ENCODE results near the gene KRT27. TPM values are rescaled to one million over a fixed set of nuclear protein-coding genes. Genes with fewer than 3 reads are reported as not detected.

Gene KRT27
- total and polyA plus RNA-seq, 10 of the 15 experiments (the other 5 are each of a cell fraction or from before 2014, with no cell fraction given), result not detected

- in situ Hi-C loops (cut with MboI), result no loop called here
- SMC1A ChIA-PET (ENCODE audit: uncharacterized antibody, unreplicated experiment), result interaction anchor here (0.6 to 1.6 kb wide), 21 partner anchors 8 to 1264 kb away, joined by 3 to 10 read pairs (median 4); partner anchors contain the start of gene KRT25
- BruUV-seq (replicated peaks), result no TSS peak
- no peak for TF ChIP-seq SIN3A (IDR thresholded peaks at IDR 0.05; ENCODE audit: low read depth, low read length)
- no peak for TF ChIP-seq MTA3 (IDR thresholded peaks at IDR 0.05; ENCODE audit: borderline replicate concordance, low read length)
- no peak for TF ChIP-seq WRNIP1 (IDR thresholded peaks at IDR 0.05; ENCODE audit: borderline replicate concordance, low read depth, low read length)
- TF ChIP-seq HCFC1 (IDR thresholded peaks at IDR 0.05; ENCODE audit: low read length), result no peak
- no peak for TF ChIP-seq MYC (IDR thresholded peaks at IDR 0.05; ENCODE audit: insufficient read depth, insufficient read length, insufficient replicate concordance, low read length, severe bottlenecking)
- TF ChIP-seq CTCF (IDR thresholded peaks at IDR 0.05 in 2 of 3, conservative IDR thresholded peaks at IDR 0.05 in 1 of 3; ENCODE audit: control insufficient read depth in 2 of 3, extremely low read depth in 1 of 3, insufficient read depth in 1 of 3, low read depth in 3 of 3, low read length in 3 of 3), result no peak
- TF ChIP-seq DPF2 (IDR thresholded peaks at IDR 0.05), result peak; percentile 60
- TF ChIP-seq RBBP5 (conservative IDR thresholded peaks at IDR 0.05), result no peak
- no peak for TF ChIP-seq SREBF2 (IDR thresholded peaks at IDR 0.05; ENCODE audit: low read length)
- TF ChIP-seq RELA (IDR thresholded peaks at IDR 0.05; ENCODE audit: borderline replicate concordance, partially characterized antibody), result no peak
- TF ChIP-seq ETV6 (conservative IDR thresholded peaks at IDR 0.05 in 1 of 2, IDR thresholded peaks at IDR 0.05 in 1 of 2; ENCODE audit: borderline replicate concordance in 1 of 2, low read depth in 1 of 2), result peak in 1 of 2 experiments; percentile 66; a peak in 2 of 4 replicates
- TF ChIP-seq, protein P1, sequence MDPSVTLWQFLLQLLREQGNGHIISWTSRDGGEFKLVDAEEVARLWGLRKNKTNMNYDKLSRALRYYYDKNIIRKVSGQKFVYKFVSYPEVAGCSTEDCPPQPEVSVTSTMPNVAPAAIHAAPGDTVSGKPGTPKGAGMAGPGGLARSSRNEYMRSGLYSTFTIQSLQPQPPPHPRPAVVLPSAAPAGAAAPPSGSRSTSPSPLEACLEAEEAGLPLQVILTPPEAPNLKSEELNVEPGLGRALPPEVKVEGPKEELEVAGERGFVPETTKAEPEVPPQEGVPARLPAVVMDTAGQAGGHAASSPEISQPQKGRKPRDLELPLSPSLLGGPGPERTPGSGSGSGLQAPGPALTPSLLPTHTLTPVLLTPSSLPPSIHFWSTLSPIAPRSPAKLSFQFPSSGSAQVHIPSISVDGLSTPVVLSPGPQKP (IDR thresholded peaks at IDR 0.05; ENCODE audit: low read depth, low read length), result no peak
- no peak for TF ChIP-seq SRF (IDR thresholded peaks at IDR 0.05; ENCODE audit: low read depth in 2 of 2, low read length in 2 of 2)
- TF ChIP-seq, protein P2, sequence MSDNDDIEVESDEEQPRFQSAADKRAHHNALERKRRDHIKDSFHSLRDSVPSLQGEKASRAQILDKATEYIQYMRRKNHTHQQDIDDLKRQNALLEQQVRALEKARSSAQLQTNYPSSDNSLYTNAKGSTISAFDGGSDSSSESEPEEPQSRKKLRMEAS (IDR thresholded peaks at IDR 0.05; ENCODE audit: low read depth, low read length), result no peak
- no peak for TF ChIP-seq NFYA (IDR thresholded peaks at IDR 0.05; ENCODE audit: borderline replicate concordance, low read depth, low read length)
- no peak for TF ChIP-seq ZNF24 (IDR thresholded peaks at IDR 0.05)
- TF ChIP-seq SP1 (IDR thresholded peaks at IDR 0.05; ENCODE audit: low read depth, low read length), result no peak
- TF ChIP-seq IKZF2 (IDR thresholded peaks at IDR 0.05), result peak; percentile 71 to 80
- no peak for TF ChIP-seq SIX5 (IDR thresholded peaks at IDR 0.05; ENCODE audit: low read depth, low read length, severe bottlenecking)
- TF ChIP-seq ATF3 (IDR thresholded peaks at IDR 0.05; ENCODE audit: borderline replicate concordance, extremely low read depth, low read depth, low read length), result no peak
Observed at GRCh38 chr17:40727447-40728231, 54.7 kb downstream of the KRT27 start.

More at GRCh38 chr17:40727447-40728231, 54.7 kb downstream of the KRT27 start:
- Histone ChIP-seq H3K27ac (ENCODE audit: control insufficient read depth, insufficient read depth) (no peak overlapping the region), H3K9me3 (replicated peaks; ENCODE audit: control insufficient read depth, insufficient read depth, low read length) (no peaks in the 10 kb centered on the region; the same call in 1 of the 3 replicates), H3K9ac (ENCODE audit: control insufficient read depth, insufficient read depth, low read length) (no peak overlapping the region), H3K36me3 (ENCODE audit: control insufficient read depth in 2 of 2, insufficient read depth in 2 of 2, low read length in 1 of 2) (no peaks in the 10 kb centered on the region), H3K4me3 (no peak overlapping the region), H3K4me1 (ENCODE audit: control insufficient read depth, insufficient read depth, low read length) (peaks cover 3% of the 10 kb centered on the region; the same call in 1 of the 2 replicates), H3K79me2 (ENCODE audit: control insufficient read depth, insufficient read depth, low read length) (no peaks in the 10 kb centered on the region), H2AFZ (ENCODE audit: control insufficient read depth, low read depth, low read length) (no peak overlapping the region), H4K20me1 (ENCODE audit: control insufficient read depth, insufficient read depth) (no peaks in the 10 kb centered on the region), H3K27me3 (replicated peaks in 1 of 2; ENCODE audit: control insufficient read depth in 2 of 2, insufficient read depth in 2 of 2, low read length in 1 of 2) (no peaks in the 10 kb centered on the region; a peak in 1 of 4 replicates), H3K4me2 (ENCODE audit: control insufficient read depth, insufficient read depth) (peak overlapping the region; percentile 54)
- CTCF ChIA-PET, result interaction anchor here (0.6 to 1.3 kb wide), 10 partner anchors 12 to 111 kb away, joined by 3 to 14 read pairs (median 4); no protein-coding TSS in a partner anchor
- intact Hi-C loops (cut with micrococcal nuclease; ENCODE audit: unreplicated experiment), result loop anchor here (5.0 to 10.0 kb wide), 3 partner anchors 80 to 163 kb away; partner anchors contain the start of genes CCR7 and SMARCE1
- POLR2A ChIA-PET, result interaction anchor here (0.6 to 1.1 kb wide), 5 partner anchors 12 to 940 kb away, joined by 3 to 4 read pairs (median 3); no protein-coding TSS in a partner anchor
- RAD21 ChIA-PET (ENCODE audit: unreplicated experiment), result interaction anchor here (0.9 to 1.4 kb wide), 12 partner anchors 8 to 937 kb away, joined by 3 to 16 read pairs (median 4); partner anchors contain the start of gene SMARCE1
- WGBS (ENCODE audit: insufficient coverage, insufficient replicate concordance, low lambda C conversion rate, missing lambda C conversion rate), result 47% methylated on average over 8 of the region's 8 CpGs
- FAIRE-seq, result peak; percentile 44
- peak; percentile 99 for ATAC-seq
- DNase-seq (ENCODE audit: low read depth, low spot score), result peak; percentile 41

Data from GM12878 (cell line).